Cardiac fibroblast (primary cell): Measurements from ENCODE around the gene CASQ2.
A peak's percentile ranks its signal among the peaks of the same experiment; 100 is the strongest.

Experiments used
- DNase-seq, 2 donors: peaks; one replicate each; pipeline versions ENCODE4 v3.0.0 to v3.0.0-alpha.2; 2010; ENCODE audit warnings: low read depth in 2 of 2
- H3K4me3 ChIP-seq, 2 donors: replicated peaks in 1 of 2; 1 replicate in 1 of 2; 2 replicates in 1 of 2; pipeline ENCODE4 v1.5.1; 2011; ENCODE audit warnings: low read depth in 2 of 2, low read length in 2 of 2, mild to moderate bottlenecking in 2 of 2, moderate library complexity in 1 of 2
- TF ChIP-seq, protein P1 (sequence below): IDR thresholded peaks from one replicate; pipeline ENCODE4 v1.5.1; 2011; ENCODE audit warnings: low read depth, mild to moderate bottlenecking, low read length, inconsistent platforms

CASQ2 gene

DNA sequence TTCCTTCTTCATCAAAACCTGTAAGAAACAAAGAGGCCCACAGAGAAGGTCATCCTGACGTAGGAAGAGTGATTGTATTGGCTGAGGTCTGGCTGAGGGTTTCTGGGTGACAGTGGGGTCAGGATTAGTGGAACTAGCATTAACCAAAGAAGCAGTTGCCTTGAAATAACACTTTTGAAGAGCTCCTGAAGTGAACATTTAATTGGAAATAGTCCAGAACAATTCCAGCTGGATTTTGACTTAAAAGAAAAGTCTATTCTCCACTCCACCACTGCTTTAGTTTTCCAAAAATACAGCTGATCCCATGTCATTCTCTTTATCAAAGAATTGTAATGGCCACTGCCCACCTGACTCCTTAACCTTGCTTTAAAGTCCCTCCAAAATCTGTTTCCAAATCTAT is 27.7 kb downstream of the CASQ2 start:
- no peak for DNase-seq
- TF ChIP-seq, protein P1, sequence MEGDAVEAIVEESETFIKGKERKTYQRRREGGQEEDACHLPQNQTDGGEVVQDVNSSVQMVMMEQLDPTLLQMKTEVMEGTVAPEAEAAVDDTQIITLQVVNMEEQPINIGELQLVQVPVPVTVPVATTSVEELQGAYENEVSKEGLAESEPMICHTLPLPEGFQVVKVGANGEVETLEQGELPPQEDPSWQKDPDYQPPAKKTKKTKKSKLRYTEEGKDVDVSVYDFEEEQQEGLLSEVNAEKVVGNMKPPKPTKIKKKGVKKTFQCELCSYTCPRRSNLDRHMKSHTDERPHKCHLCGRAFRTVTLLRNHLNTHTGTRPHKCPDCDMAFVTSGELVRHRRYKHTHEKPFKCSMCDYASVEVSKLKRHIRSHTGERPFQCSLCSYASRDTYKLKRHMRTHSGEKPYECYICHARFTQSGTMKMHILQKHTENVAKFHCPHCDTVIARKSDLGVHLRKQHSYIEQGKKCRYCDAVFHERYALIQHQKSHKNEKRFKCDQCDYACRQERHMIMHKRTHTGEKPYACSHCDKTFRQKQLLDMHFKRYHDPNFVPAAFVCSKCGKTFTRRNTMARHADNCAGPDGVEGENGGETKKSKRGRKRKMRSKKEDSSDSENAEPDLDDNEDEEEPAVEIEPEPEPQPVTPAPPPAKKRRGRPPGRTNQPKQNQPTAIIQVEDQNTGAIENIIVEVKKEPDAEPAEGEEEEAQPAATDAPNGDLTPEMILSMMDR = no peak
- no peak overlapping the region for H3K4me3 ChIP-seq

DNA sequence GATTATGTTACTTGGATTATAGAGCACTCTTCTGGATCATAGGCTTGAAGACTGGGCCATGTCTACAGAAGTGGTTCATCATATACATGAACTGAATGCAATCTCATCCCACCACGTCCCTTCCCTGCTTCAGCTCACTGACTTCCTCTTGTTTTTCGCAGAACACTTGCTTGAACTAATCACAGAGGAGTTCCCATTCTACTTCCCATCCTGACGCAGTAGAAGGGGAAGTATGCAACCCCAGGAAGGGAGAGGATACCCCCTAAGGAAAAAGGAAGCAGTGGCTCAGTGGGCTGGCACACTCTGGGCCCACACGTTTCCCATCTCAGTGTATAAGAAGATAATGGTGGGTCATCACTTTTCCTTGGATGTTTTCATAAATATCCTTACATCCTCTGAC is 36.2 kb downstream of the CASQ2 start:
- TF ChIP-seq, protein P1 = no peak
- no peak overlapping the region for H3K4me3 ChIP-seq
- DNase-seq = no peak

DNA sequence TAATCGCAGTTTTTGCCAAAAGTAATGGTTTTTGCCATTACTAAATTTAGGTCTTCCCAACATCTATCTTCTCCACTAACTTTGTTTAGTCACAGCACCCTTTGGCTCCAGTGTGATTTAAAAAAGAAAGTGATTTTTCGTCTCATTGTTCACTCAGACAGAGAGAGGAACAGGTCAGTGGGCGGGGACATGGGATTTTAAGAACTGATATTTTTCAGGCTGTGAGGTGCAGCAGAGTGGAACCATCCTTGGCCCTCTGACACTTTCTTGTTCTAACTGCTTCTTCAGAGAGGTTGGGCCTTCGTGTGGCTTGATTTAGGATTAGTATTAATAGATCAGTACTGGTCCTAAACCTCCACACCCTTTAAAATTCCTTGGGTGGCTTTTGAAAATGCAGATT is 38.8 kb downstream of the CASQ2 start:
- no peak overlapping the region for H3K4me3 ChIP-seq
- DNase-seq = no peak
- TF ChIP-seq, protein P1 = no peak

DNA sequence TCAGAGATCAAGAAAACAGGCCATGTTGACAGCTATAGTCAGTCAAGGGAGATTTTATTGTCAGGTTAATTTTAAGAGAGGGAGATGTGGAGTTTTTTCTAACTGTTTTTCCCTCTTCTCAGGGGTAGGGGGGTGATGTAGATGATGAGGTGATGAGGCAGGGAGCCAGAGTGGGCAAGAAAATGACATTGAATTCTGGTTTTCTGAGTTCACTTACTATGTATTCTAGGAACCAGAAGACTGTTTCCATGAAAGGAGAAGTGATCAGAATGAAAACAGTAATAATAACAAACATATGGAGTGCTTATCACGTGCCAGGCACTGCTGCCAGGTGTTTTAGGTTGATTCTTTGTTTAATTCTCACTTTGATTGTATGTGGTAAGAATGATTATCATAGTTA is 40.2 kb downstream of the CASQ2 start:
- TF ChIP-seq, protein P1 = no peak
- H3K4me3 ChIP-seq = no peak overlapping the region
- DNase-seq = no peak

DNA sequence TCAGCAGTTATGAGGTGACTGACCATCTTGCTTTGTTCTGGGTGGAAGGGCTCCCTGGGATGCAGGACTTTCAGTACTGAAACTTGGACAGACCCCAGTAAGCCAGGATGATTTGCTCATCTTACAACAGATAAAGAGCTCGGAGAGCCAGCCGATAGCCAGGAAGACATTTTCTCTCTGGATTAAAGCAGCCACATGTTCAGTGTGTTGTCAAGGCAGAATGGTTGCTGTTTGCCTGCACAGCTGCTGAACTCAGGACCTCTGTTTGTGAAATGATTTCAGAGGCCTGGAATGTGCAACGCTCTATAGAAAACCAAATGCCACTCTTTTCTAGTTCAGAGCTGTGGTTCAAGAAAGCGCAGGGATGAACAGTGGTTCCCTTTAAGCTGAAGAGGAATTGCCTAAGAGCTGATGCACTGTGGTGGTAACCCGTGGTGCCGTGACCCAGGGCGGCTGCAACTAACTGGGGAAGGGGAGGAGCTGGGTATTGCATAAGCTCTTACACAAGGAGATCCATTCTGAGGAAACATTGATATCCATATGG is 40.7 kb downstream of the CASQ2 start:
- peak; percentile 90 to 94 for DNase-seq
- H3K4me3 ChIP-seq = no peak overlapping the region
- TF ChIP-seq, protein P1 = no peak

DNA sequence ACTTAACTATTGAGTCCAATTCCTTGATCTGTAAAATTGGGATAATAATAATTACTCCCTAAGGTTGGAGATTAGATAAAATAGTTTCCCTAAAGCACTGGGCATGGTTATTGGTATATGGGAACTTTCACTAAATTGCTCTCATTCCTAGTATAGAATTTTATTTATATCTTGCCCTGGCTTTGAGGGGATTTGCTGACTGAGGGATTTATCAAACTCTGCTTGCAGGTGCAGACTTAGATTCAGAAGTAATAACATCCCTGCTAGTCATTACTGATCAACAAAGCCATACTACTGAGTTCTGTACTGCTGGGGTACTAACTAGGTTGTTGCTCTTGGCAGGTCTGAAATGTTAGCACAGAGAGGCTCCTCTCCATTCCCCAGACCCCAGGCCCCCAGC is 41.9 kb downstream of the CASQ2 start:
- no peak for DNase-seq
- TF ChIP-seq, protein P1 = no peak
- H3K4me3 ChIP-seq = no peak overlapping the region

DNA sequence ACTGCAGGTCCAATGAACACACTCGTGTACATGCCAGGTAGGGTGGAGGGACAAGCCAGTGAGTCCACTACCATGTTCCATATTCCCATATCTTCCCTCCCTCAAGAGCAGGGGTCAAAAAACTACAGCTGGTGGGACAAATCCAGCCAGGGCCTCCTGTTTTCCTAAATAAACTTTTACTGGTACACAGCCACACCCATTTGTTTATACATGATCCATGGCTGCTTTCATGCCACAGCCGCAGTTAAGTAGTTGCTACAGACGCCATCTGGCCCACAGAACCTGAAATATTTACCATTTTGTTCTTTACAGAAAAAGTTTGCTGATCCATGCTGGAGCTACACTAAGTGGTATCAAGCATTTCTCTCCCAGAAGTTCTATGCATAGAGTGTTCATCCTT is 42.4 kb downstream of the CASQ2 start:
- TF ChIP-seq, protein P1 = no peak
- H3K4me3 ChIP-seq = no peak overlapping the region
- no peak for DNase-seq
